ENCODE results near the gene SPRR2B. TPM values are rescaled to one million over a fixed set of nuclear protein-coding genes. Genes with fewer than 3 reads are reported as not detected.
"Not testable (repeated sequence)": the region's sequence is repeated elsewhere in the genome, so short reads cannot be mapped to it uniquely, and the experiment has no call there.

SPRR2B gene
- total RNA-seq: not detected

DNA sequence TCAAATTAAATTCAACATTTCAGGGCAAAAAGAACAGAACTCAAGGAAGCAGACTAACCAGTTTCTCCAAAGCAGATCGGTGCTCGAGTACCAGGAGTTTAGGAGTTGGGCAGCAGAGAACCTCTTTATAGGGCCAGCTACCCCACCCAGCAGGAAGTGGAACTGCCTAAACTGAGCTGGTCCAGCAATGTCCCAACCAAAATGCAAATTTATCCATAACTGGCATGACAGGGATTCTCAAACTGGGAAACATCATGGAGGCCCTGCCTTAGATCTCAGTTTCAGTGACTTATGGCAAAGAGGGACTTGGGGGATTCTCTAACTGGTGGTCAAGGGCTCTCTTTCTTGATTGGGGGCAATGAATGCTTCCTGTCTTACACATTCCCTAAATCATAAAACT, at the start of gene SPRR2B:
Gene SPRR2B, minus strand, starts transcription at position 101 of the 400 bp plus-strand sequence. CDS start 772 bp downstream, outside the sequence.
- no peaks in the 10 kb centered on the region for H3K36me3 Mint-ChIP-seq (ENCODE audit: low read depth)
- H3K27ac Mint-ChIP-seq: no peak within 1 kb of the TSS
- CTCF ChIA-PET: no interaction called here
- POLR2A ChIA-PET: no interaction called here
- no peak within 1 kb of the TSS for H3K4me3 Mint-ChIP-seq
- ATAC-seq (no peak), DNase-seq (no peak)
- H3K27me3 Mint-ChIP-seq (ENCODE audit: low read depth): peaks cover 4% of the 10 kb centered on the region
- H3K9me3 Mint-ChIP-seq (ENCODE audit: insufficient read depth): no peaks in the 10 kb centered on the region
- H3K4me1 Mint-ChIP-seq (ENCODE audit: low read depth): no peaks in the 10 kb centered on the region

DNA sequence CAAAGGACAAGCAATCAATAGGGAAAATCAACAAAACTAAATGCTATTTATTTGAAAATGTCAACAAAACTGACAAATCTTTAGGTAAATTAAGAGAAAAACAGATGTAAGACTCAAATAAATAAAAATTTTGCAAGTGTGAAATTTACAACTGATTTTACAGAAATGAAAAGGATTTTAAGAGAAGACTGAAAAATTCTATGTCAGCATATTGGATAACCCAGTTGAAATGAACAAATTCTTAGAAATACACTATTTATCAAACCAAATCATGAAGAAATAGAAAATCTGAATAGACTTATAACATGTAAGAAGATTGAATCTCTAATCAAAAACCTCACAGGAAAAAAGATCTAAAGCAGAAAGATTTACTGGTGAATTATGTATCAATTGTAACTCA, 49.5 kb upstream of the SPRR2B start:
- Mint-ChIP-seq H3K4me1 (ENCODE audit: low read depth) (no peaks in the 10 kb centered on the region), H3K9me3 (ENCODE audit: insufficient read depth) (peaks cover 4% of the 10 kb centered on the region), H3K27me3 (ENCODE audit: low read depth) (peaks cover 12% of the 10 kb centered on the region), H3K27ac (no peak overlapping the region), H3K36me3 (ENCODE audit: low read depth) (no peaks in the 10 kb centered on the region), H3K4me3 (no peak overlapping the region)
- ChIA-PET POLR2A (no interaction called here), CTCF (no interaction called here)
- DNase-seq: no peak
- ATAC-seq: no peak

DNA sequence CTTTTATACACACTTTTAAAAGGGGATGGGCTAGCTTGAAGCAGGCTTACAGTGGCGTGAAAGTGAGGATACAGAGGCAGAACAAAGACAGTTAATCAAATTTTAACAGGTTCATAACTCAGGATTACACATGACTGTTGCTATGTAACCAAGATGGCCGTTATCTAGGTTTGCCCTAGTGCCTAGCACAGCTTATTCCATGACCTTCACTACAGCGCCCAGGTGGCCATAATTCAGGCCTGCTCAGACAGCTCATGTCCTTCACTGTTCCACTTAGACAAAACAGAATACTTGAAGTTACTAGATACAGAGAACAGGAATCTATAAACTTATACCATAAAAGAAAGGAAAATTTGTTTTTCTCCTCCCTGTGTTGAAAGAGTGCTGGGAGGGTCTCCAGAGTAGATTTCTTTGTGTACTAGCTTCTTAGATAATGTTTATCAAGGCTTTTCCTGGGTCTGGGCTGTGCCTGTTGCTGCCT, 48.1 kb upstream of the SPRR2B start:
- DNase-seq: no peak
- no peaks in the 10 kb centered on the region for H3K4me1 Mint-ChIP-seq (ENCODE audit: low read depth)
- peaks cover 9% of the 10 kb centered on the region for H3K27me3 Mint-ChIP-seq (ENCODE audit: low read depth)
- POLR2A ChIA-PET: no interaction called here
- ATAC-seq: no peak
- no peak overlapping the region for H3K27ac Mint-ChIP-seq
- H3K9me3 Mint-ChIP-seq (ENCODE audit: insufficient read depth): no peaks in the 10 kb centered on the region
- no peaks in the 10 kb centered on the region for H3K36me3 Mint-ChIP-seq (ENCODE audit: low read depth)
- H3K4me3 Mint-ChIP-seq: no peak overlapping the region
- CTCF ChIA-PET: no interaction called here

DNA sequence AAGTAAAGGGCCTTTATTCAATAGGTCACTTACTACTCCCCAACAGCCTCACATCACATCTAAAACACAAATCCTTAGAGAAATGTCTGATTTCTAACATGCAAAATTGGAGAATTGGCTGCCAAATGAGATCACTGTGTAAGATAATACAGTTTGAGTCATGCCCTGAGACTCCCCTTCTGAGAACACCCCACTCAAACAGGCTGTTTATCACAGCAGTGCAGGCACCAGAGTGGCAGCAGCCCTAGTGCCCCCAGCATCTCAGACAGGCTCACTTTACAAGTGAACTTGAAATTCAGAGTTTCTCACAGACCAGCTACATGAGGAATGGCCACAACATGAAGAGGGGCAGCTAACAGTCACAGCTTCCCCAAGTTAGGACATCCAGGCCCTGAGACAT, 43.9 kb upstream of the SPRR2B start:
- ATAC-seq; H3K4me1 Mint-ChIP-seq (ENCODE audit: low read depth); POLR2A ChIA-PET; H3K27me3 Mint-ChIP-seq (ENCODE audit: low read depth); CTCF ChIA-PET; H3K36me3 Mint-ChIP-seq (ENCODE audit: low read depth); H3K4me3 Mint-ChIP-seq; DNase-seq; H3K27ac Mint-ChIP-seq; H3K9me3 Mint-ChIP-seq (ENCODE audit: insufficient read depth): not testable (repeated sequence)

DNA sequence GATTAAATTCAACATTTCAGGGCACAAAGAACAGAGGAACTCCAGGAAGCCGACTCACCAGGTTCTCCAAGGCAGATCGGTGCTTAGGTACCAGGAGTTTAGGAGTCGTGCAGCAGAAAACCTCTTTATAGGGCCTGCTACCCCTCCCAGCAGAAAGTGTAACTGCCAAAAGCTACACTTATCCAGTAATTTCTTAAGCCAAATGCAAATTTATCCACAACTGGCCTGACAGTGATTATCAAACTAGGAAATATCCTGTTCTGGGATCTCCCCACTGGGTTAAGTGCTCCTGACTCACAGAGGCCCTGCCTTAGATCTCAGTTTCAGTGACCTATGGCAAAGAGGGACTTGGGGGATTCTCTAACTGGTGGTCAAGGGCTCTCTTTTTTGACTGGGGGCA, 42.0 kb upstream of the SPRR2B start, which contains the start of gene SPRR2F:
Gene SPRR2F, minus strand, starts transcription at position 101 of the 400 bp plus-strand sequence. CDS start 783 bp downstream, outside the sequence.
- Mint-ChIP-seq H3K4me3 (no peak within 1 kb of the TSS), H3K4me1 (ENCODE audit: low read depth) (no peaks in the 10 kb centered on the region), H3K9me3 (ENCODE audit: insufficient read depth) (no peaks in the 10 kb centered on the region), H3K27ac (no peak within 1 kb of the TSS), H3K27me3 (ENCODE audit: low read depth) (peaks cover 2% of the 10 kb centered on the region), H3K36me3 (ENCODE audit: low read depth) (no peaks in the 10 kb centered on the region)
- ChIA-PET CTCF (no interaction called here), POLR2A (no interaction called here)
- DNase-seq (no peak), ATAC-seq (no peak)

DNA sequence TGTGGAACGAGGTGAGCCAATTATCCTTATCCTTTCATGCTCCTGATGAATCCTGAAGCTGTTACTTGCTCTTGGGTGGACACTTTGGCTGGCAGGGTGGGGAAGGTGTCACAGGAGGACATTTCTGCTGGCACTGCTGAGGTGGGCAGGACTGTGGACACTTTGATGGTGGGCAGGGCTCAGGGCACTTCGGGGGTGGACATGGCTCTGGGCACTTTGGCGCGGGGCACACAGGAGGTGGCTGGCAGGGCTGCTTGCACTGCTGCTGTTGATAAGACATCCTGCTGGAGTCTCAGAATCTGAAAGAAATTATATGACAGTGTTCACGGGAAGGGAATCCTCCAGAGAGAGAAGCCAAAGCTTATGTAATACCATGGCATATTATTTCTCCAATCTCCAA, 41.0 kb upstream of the SPRR2B start:
- ATAC-seq; H3K27ac Mint-ChIP-seq; DNase-seq; H3K27me3 Mint-ChIP-seq (ENCODE audit: low read depth); POLR2A ChIA-PET; H3K4me3 Mint-ChIP-seq; H3K4me1 Mint-ChIP-seq (ENCODE audit: low read depth); H3K9me3 Mint-ChIP-seq (ENCODE audit: insufficient read depth); CTCF ChIA-PET; H3K36me3 Mint-ChIP-seq (ENCODE audit: low read depth): not testable (repeated sequence)

DNA sequence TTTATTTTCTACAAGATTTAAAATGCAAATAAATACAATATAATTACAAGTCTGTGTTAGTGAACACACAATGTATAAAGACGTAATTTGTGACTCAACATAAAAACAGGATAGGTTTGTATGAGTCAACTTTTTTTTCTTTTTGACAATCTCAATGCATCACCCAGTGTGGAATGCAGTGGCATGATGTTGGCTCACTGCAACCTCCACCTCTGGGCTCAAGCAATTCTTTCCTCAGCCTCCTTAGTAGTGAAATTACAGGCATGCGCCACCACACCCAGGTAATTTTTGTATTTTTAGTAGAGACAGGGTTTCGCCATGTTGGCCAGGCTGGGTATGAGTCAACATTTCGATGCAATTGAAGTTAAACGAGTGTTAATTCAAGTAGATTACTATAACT, 28.8 kb upstream of the SPRR2B start:
- no peaks in the 10 kb centered on the region for H3K9me3 Mint-ChIP-seq (ENCODE audit: insufficient read depth)
- no peaks in the 10 kb centered on the region for H3K4me1 Mint-ChIP-seq (ENCODE audit: low read depth)
- POLR2A ChIA-PET: no interaction called here
- no peak overlapping the region for H3K27ac Mint-ChIP-seq
- CTCF ChIA-PET: no interaction called here
- no peaks in the 10 kb centered on the region for H3K36me3 Mint-ChIP-seq (ENCODE audit: low read depth)
- DNase-seq (no peak), ATAC-seq (no peak)
- H3K4me3 Mint-ChIP-seq: no peak overlapping the region
- H3K27me3 Mint-ChIP-seq (ENCODE audit: low read depth): peaks cover 15% of the 10 kb centered on the region

DNA sequence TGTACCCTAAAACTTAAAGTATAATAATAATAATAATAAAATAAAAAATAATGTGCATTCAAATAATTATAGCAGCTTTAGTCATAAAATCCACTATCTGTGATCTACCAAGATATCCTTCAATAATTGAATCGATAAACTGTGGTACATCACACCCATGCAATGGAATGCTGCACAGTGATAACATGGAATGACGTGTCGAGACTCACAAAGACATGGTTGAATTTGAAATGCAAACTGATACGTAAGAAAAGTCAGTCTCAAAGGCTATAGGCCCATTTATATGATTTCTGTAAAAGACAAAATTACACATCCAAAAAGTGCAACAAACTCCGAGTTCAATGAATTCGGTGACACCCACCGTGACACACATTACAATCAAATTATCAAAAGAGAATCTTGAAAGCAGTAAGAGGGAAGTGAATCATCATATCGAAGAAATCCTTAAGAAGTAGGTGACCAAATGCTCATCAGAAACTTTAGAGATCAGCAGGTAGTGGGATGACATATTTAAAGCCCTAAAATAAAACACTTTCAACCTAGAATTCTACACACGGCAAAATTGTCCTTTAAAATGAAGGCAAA, 28.1 kb upstream of the SPRR2B start:
- DNase-seq: no peak
- Mint-ChIP-seq H3K9me3 (ENCODE audit: insufficient read depth) (no peaks in the 10 kb centered on the region), H3K27me3 (ENCODE audit: low read depth) (peaks cover 12% of the 10 kb centered on the region), H3K4me3 (no peak overlapping the region), H3K4me1 (ENCODE audit: low read depth) (no peaks in the 10 kb centered on the region), H3K36me3 (ENCODE audit: low read depth) (no peaks in the 10 kb centered on the region), H3K27ac (no peak overlapping the region)
- CTCF ChIA-PET: no interaction called here
- POLR2A ChIA-PET: no interaction called here
- ATAC-seq: no peak

DNA sequence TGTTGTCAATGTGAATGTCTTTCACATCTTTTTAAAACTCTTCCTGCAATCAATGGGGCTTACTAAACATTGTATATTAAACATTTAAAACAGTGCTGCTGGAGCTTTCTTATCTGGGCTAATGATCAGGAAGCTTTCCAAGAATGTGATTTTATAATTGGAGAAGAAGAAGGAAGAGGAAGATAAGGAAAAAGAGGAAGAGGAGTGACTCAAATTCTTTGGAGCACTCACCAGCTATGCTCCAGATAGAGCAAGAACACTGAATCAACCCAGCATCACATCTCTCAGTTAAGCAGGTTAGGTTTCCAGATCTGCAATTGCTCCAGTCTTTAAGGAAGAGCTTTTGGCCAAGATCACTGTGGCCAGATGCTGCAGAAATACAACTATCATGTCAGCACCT, 24.4 kb upstream of the SPRR2B start:
- Mint-ChIP-seq H3K4me1 (ENCODE audit: low read depth) (no peaks in the 10 kb centered on the region), H3K27ac (no peak overlapping the region), H3K4me3 (no peak overlapping the region), H3K27me3 (ENCODE audit: low read depth) (peaks cover 9% of the 10 kb centered on the region), H3K36me3 (ENCODE audit: low read depth) (no peaks in the 10 kb centered on the region), H3K9me3 (ENCODE audit: insufficient read depth) (no peaks in the 10 kb centered on the region)
- ATAC-seq: no peak
- ChIA-PET POLR2A (no interaction called here), CTCF (no interaction called here)
- no peak for DNase-seq

DNA sequence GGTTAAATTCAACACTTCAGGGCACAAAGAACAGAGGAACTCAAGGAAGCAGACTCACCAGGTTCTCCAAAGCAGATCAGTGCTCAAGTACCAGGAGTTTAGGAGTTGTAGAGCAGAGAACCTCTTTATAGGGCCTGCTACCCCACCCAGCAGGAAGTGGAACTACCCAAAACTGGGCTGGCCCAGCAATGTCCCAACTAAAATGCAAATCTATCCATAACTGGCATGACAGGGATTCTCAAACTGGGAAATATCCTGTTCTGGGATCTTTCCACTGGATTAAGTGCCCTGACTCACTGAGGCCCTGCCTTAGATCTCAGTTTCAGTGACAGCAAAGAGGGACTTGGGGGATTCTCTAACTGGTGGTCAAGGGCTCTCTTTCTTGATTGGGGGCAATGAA, 23.0 kb upstream of the SPRR2B start, which contains the start of gene SPRR2E:
Gene SPRR2E, minus strand, starts transcription at position 101 of the 400 bp plus-strand sequence. CDS start 775 bp downstream, outside the sequence.
- no peak for DNase-seq
- ChIA-PET POLR2A (no interaction called here), CTCF (no interaction called here)

DNA sequence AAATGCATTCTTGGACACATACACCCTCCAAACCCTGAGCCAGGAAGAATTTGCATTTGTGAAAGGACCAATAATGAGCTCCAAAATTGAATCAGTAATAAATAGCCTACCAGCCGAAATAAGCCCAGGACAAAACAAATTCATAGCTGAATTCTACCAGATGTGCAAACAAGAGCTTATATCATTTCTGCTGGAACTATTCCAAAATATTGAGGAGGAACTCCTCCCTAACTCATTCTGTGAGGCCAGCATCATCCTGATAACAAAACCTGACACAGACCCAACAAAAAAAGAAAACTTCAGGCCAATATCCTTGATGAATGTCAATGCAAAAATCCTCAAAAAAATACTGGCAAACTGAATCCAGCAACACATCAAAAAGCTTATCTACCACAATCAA, 16.2 kb upstream of the SPRR2B start:
- ChIA-PET CTCF (no interaction called here), POLR2A (no interaction called here)
- Mint-ChIP-seq H3K27me3 (ENCODE audit: low read depth) (peaks cover 16% of the 10 kb centered on the region), H3K4me1 (ENCODE audit: low read depth) (no peaks in the 10 kb centered on the region), H3K4me3 (no peak overlapping the region), H3K27ac (no peak overlapping the region), H3K9me3 (ENCODE audit: insufficient read depth) (no peaks in the 10 kb centered on the region), H3K36me3 (ENCODE audit: low read depth) (no peaks in the 10 kb centered on the region)
- no peak for DNase-seq
- no peak for ATAC-seq

More for the DNA sequence above, 23.0 kb upstream of the SPRR2B start, which contains the start of gene SPRR2E:
- H3K4me3 Mint-ChIP-seq: no peak within 1 kb of the TSS
- H3K9me3 Mint-ChIP-seq (ENCODE audit: insufficient read depth): no peaks in the 10 kb centered on the region
- H3K27me3 Mint-ChIP-seq (ENCODE audit: low read depth): peaks cover 6% of the 10 kb centered on the region
- no peaks in the 10 kb centered on the region for H3K36me3 Mint-ChIP-seq (ENCODE audit: low read depth)
- H3K27ac Mint-ChIP-seq: no peak within 1 kb of the TSS
- ATAC-seq: no peak
- no peaks in the 10 kb centered on the region for H3K4me1 Mint-ChIP-seq (ENCODE audit: low read depth)

DNA sequence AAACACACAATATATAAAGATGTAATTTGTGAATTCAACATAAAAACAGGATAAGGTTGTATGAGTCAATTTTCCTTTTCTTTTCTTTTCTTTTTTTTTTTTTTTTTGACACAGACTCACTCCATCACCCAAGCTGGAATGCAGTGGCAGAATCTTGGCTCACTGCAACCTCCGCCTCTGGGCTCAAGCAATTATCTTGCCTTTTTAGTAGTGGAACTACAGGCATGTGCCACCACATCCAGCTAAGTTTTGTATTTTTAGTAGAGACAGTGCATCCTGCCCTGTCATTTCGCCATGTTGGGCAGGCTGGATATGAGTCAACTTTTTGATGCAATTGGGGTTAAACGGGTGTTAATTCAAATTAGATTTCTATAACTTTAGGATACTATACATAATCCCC, 10.3 kb upstream of the SPRR2B start:
- no peak for DNase-seq
- H3K36me3 Mint-ChIP-seq (ENCODE audit: low read depth): no peaks in the 10 kb centered on the region
- H3K27me3 Mint-ChIP-seq (ENCODE audit: low read depth): peaks cover 12% of the 10 kb centered on the region
- no peak overlapping the region for H3K4me3 Mint-ChIP-seq
- no peak overlapping the region for H3K27ac Mint-ChIP-seq
- H3K9me3 Mint-ChIP-seq (ENCODE audit: insufficient read depth): no peaks in the 10 kb centered on the region
- ChIA-PET POLR2A (no interaction called here), CTCF (no interaction called here)
- ATAC-seq: no peak
- no peaks in the 10 kb centered on the region for H3K4me1 Mint-ChIP-seq (ENCODE audit: low read depth)

Measured in activated CD8-positive, alpha-beta T cell treated with anti-CD3 and anti-CD28 coated beads, Interleukin-2, amount 10 ng/mL, durations not matched to agents 7 days and 5 days (primary cell).